Measurements from ENCODE around the gene CIC. TPM values are rescaled to one million over a fixed set of nuclear protein-coding genes. Genes with fewer than 3 reads are reported as not detected.
A peak's percentile ranks its signal among the peaks of the same experiment; 100 is the strongest.

Gene CIC
- total RNA-seq, 4 donors from 2014 or later: 25.1 to 54.9 (median 27.9) TPM

DNA sequence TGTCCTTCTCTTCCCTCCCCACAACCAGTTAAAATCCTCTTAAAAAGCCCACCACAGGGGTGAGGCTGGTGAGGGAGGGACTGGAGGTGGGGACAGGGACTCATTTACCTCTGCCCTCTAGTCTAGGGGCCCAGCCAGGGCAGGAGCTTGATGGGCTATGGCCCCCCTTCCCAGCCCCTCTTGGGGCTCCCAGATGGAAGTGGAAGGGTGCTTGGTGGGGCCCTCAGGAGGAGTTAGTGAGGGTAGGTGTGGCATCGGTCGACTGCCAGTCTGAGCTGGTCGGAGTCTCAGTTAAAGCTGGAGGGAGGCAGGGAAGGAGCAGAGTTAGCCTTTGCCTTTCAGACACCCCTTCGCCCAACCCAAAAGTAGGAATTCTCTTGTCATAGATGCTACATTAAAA is 38.5 kb upstream of the CIC start:
- no peak for DNase-seq
- intact Hi-C loops (cut with DNase I): loop anchor here (10.0 kb wide), 1 partner anchor 96 kb away; the partner anchor contains the start of gene POU2F2
- Histone ChIP-seq H3K4me1 (peaks cover 0 to 20% (median 0%) of the 10 kb centered on the region in 3 donors), H3K9me3 (no peaks in the 10 kb centered on the region), H3K4me3 (no peak overlapping the region), H3K27me3 (no peaks in the 10 kb centered on the region), H3K27ac (peak overlapping the region in 1 of 4 donors; percentile 9), H3K36me3 (peaks cover 17 to 100% (median 60%) of the 10 kb centered on the region in 3 donors)
- 81 to 91% methylated on average over 3 to 4 of the region's 4 CpGs for WGBS, 2 donors
- TF ChIP-seq POLR2A (IDR thresholded peaks at IDR 0.05): no peak
- TF ChIP-seq, protein P1, sequence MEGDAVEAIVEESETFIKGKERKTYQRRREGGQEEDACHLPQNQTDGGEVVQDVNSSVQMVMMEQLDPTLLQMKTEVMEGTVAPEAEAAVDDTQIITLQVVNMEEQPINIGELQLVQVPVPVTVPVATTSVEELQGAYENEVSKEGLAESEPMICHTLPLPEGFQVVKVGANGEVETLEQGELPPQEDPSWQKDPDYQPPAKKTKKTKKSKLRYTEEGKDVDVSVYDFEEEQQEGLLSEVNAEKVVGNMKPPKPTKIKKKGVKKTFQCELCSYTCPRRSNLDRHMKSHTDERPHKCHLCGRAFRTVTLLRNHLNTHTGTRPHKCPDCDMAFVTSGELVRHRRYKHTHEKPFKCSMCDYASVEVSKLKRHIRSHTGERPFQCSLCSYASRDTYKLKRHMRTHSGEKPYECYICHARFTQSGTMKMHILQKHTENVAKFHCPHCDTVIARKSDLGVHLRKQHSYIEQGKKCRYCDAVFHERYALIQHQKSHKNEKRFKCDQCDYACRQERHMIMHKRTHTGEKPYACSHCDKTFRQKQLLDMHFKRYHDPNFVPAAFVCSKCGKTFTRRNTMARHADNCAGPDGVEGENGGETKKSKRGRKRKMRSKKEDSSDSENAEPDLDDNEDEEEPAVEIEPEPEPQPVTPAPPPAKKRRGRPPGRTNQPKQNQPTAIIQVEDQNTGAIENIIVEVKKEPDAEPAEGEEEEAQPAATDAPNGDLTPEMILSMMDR (IDR thresholded peaks at IDR 0.05): no peak

DNA sequence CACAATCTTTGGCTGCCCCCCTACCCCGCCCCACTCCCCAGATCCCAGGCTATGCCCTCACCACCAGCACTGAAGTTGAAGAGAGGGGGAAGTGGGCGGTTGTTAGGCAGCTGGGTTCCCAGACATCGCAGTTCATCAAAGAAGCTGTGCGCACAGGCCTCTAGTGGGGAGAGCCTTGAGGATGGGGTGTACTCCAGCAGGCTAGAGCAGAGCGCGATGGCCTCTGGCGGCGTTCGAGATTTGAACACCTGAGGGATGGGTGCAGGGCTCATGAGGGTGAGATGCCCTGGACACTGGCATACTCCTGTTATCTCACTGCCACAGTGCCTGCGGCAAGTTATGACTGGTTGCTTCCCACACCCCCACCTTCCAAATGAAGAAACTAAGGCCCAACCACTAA is 36.6 kb upstream of the CIC start:
- H3K9me3 ChIP-seq: no peaks in the 10 kb centered on the region
- intact Hi-C loops (cut with DNase I): loop anchor here (10.0 kb wide), 1 partner anchor 98 kb away; the partner anchor contains the start of gene POU2F2
- H3K36me3 ChIP-seq: peaks cover 10 to 100% (median 70%) of the 10 kb centered on the region in 3 donors
- H3K27ac ChIP-seq: no peak overlapping the region
- H3K4me3 ChIP-seq: no peak overlapping the region
- peaks cover 0 to 20% (median 0%) of the 10 kb centered on the region in 3 donors for H3K4me1 ChIP-seq
- no peak for DNase-seq
- H3K27me3 ChIP-seq: no peaks in the 10 kb centered on the region
- WGBS, 2 donors: 87 to 90% methylated on average over 9 to 10 of the region's 10 CpGs
- TF ChIP-seq, protein P1 (IDR thresholded peaks at IDR 0.05): no peak
- TF ChIP-seq POLR2A (IDR thresholded peaks at IDR 0.05): no peak

DNA sequence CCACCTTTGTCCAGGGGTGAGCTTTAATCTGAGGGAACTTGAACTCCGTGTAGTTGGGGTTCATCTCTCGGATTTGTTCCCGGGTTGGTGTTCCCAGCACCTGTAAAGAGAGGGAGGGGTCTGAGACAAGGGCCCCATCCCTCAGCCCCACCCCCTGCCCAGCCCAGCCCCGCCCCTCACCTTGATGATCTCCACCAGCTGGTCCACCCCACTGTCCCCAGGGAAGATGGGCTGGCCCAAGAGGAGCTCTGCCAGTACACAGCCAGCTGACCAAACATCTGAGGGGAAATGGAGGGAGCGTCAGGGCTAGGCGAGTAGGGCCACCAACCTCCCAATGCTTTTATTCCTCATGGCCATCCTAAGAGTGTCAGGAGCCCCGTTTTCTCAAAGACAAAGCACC is 35.9 kb upstream of the CIC start:
- intact Hi-C loops (cut with DNase I): loop anchor here (10.0 kb wide), 1 partner anchor 98 kb away; the partner anchor contains the start of gene POU2F2
- TF ChIP-seq, protein P1 (IDR thresholded peaks at IDR 0.05): no peak
- no peak for TF ChIP-seq POLR2A (IDR thresholded peaks at IDR 0.05)
- WGBS, 2 donors: 78% methylated on average over 2 of the region's 7 CpGs; no CpG with 5 or more reads in 1 of the 2 donors

DNA sequence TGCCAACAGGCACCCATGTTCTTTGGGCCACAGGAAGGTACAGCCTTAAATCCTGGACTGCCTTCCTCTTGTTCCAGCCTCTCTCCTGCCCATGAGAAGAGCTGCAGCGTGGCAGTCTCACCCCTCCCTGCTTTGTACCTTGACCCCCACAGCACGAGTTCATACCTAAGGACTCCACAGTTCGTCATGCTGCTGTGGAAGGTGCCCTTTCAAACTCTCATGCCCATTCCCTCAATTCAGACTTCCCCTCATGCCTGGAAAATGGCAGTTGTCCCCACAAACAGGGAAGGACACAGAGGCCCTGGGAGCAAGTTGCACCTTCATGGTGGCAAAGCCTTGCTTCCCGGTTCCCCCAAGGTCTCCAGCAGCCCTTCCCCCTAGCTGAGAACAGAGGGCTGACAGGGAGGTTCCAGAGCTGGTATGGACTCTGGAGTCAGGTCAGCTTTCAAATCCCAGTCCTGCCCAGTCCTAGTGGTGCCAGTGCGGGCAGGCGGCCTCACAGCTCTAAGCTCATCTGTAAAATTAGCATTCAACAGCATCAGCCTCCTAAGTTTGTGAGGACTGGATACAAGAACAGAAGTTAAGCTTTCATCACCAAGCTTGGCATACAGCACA is 35.3 kb upstream of the CIC start:
- Histone ChIP-seq H3K9me3 (no peaks in the 10 kb centered on the region), H3K4me1 (peaks cover 0 to 22% (median 0%) of the 10 kb centered on the region in 3 donors), H3K27ac (no peak overlapping the region), H3K27me3 (no peaks in the 10 kb centered on the region), H3K4me3 (no peak overlapping the region), H3K36me3 (peaks cover 10 to 100% (median 70%) of the 10 kb centered on the region in 3 donors)
- WGBS, 2 donors: 85 to 91% methylated on average over 4 to 5 of the region's 6 CpGs
- no peak for DNase-seq
- TF ChIP-seq POLR2A (IDR thresholded peaks at IDR 0.05): no peak
- TF ChIP-seq, protein P1 (IDR thresholded peaks at IDR 0.05): no peak
- intact Hi-C loops (cut with DNase I): loop anchor here (10.0 kb wide), 1 partner anchor 99 kb away; the partner anchor contains the start of gene POU2F2

More for the DNA sequence above, 35.9 kb upstream of the CIC start:
- Histone ChIP-seq H3K36me3 (peaks cover 10 to 100% (median 70%) of the 10 kb centered on the region in 3 donors), H3K27me3 (no peaks in the 10 kb centered on the region), H3K4me3 (no peak overlapping the region), H3K9me3 (no peaks in the 10 kb centered on the region), H3K27ac (no peak overlapping the region), H3K4me1 (peaks cover 0 to 20% (median 0%) of the 10 kb centered on the region in 3 donors)
- no peak for DNase-seq

DNA sequence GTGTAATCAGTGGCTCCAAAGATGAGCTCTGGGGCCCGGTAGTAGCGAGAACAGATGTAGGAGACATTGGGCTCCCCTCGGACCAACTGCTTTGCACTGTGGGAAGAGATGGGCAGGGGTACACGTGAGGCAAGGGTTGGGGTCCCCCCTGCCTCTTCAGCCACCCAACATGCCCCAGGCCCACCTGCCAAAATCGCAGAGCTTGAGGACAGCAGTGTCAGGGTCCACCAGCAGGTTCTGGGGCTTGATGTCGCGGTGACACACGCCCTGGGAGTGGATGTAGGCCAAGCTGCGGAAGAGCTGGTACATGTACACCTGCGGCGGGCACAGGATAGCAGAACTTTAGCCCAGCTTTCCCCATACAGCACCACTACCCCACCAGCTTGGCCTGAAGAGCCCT is 34.7 kb upstream of the CIC start:
- TF ChIP-seq, protein P1 (IDR thresholded peaks at IDR 0.05): no peak
- no peak for TF ChIP-seq POLR2A (IDR thresholded peaks at IDR 0.05)
- no peak for DNase-seq
- 94 to 95% methylated on average over 4 to 11 of the region's 11 CpGs for WGBS, 2 donors
- intact Hi-C loops (cut with DNase I): loop anchor here (10.0 kb wide), 1 partner anchor 100 kb away; the partner anchor contains the start of gene POU2F2
- H3K4me1 ChIP-seq: peaks cover 0 to 28% (median 0%) of the 10 kb centered on the region in 3 donors
- H3K27ac ChIP-seq: no peak overlapping the region
- H3K27me3 ChIP-seq: no peaks in the 10 kb centered on the region
- H3K4me3 ChIP-seq: no peak overlapping the region
- peaks cover 10 to 100% (median 64%) of the 10 kb centered on the region in 3 donors for H3K36me3 ChIP-seq
- no peaks in the 10 kb centered on the region for H3K9me3 ChIP-seq

Measured in esophagus squamous epithelium (tissue), 5 donors.